Skeletal muscle satellite cell (primary cell): ENCODE results near the gene PDIA4. TPM values are rescaled to one million over a fixed set of nuclear protein-coding genes. Genes with fewer than 3 reads are reported as not detected.

Source experiments
- H3K27me3 ChIP-seq: 2 replicates; pipeline ENCODE4 v1.7.0; 2013; ENCODE audit warnings: low read length; ENCODE audit not compliant: control insufficient read depth, insufficient read depth
- H3K36me3 ChIP-seq: 2 replicates; pipeline ENCODE4 v1.7.0; 2013; ENCODE audit warnings: mild to moderate bottlenecking, control low read depth, low read length; ENCODE audit not compliant: insufficient read depth
- H3K4me1 ChIP-seq: 2 replicates; pipeline ENCODE4 v1.7.0; 2013; ENCODE audit warnings: low read length; ENCODE audit not compliant: control insufficient read depth, insufficient read depth
- H3K4me2 ChIP-seq: 2 replicates; pipeline ENCODE4 v1.7.0; 2013; ENCODE audit warnings: mild to moderate bottlenecking, low read length
- H3K4me3 ChIP-seq: 2 replicates; pipeline ENCODE4 v1.7.0; 2013; ENCODE audit warnings: low read length
- H3K9ac ChIP-seq: 2 replicates; pipeline ENCODE4 v1.7.0; 2013; ENCODE audit warnings: mild to moderate bottlenecking, low read depth, low read length, moderate library complexity
- H3K9me3 ChIP-seq: replicated peaks from 2 replicates; pipeline ENCODE4 v1.7.0; 2013; ENCODE audit warnings: mild to moderate bottlenecking, control low read depth, low read length
- small RNA-seq: library from RNA; depleted of rRNA; stranded (forward); fragments of <200 nt; gene quantifications from one replicate; pipeline ENCODE3, GENCODE V24; 2012

The PDIA4 gene

GRCh38 chr7:148962823-148963582, 65.3 kb downstream of the PDIA4 start:
- peaks cover 15% of the 10 kb centered on the region for H3K4me1 ChIP-seq
- peak overlapping the region; percentile 73 for H3K4me3 ChIP-seq
- no peaks in the 10 kb centered on the region for H3K36me3 ChIP-seq
- peak overlapping the region; percentile 72 for H3K9ac ChIP-seq
- no peaks in the 10 kb centered on the region for H3K27me3 ChIP-seq
- peak overlapping the region; percentile 73 for H3K4me2 ChIP-seq
- H3K9me3 ChIP-seq = no peaks in the 10 kb centered on the region

DNA sequence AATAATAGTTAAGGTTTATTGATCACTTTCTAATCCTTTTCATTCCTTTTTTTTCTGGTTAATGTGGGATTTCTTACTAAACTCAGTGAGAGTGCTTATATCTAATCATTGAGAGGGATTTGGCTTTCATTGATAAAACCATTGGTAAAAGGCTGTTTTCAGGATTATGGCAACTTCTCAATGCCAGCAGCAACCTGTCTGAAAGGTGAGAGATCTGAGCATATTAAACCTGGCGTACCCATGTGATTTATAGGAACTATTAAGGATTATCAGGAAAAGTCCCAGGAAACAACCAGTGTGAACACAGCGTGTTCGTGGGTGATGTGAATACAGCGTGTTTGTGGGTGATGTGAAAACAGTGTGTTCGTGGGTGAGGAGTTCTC, 65.9 kb downstream of the PDIA4 start:
- peaks cover 15% of the 10 kb centered on the region for H3K4me1 ChIP-seq
- no peaks in the 10 kb centered on the region for H3K36me3 ChIP-seq
- H3K9ac ChIP-seq = peak overlapping the region; percentile 72
- H3K4me2 ChIP-seq = peak overlapping the region; percentile 73
- H3K9me3 ChIP-seq = no peaks in the 10 kb centered on the region
- H3K27me3 ChIP-seq = no peaks in the 10 kb centered on the region
- peak overlapping the region; percentile 73 for H3K4me3 ChIP-seq

GRCh38 chr7:148959726-148960125, 68.6 kb downstream of the PDIA4 start:
- no peaks in the 10 kb centered on the region for H3K27me3 ChIP-seq
- no peaks in the 10 kb centered on the region for H3K9me3 ChIP-seq
- H3K4me3 ChIP-seq = no peak overlapping the region
- no peak overlapping the region for H3K9ac ChIP-seq
- H3K4me2 ChIP-seq = no peak overlapping the region
- H3K36me3 ChIP-seq = no peaks in the 10 kb centered on the region
- peaks cover 15% of the 10 kb centered on the region for H3K4me1 ChIP-seq

DNA sequence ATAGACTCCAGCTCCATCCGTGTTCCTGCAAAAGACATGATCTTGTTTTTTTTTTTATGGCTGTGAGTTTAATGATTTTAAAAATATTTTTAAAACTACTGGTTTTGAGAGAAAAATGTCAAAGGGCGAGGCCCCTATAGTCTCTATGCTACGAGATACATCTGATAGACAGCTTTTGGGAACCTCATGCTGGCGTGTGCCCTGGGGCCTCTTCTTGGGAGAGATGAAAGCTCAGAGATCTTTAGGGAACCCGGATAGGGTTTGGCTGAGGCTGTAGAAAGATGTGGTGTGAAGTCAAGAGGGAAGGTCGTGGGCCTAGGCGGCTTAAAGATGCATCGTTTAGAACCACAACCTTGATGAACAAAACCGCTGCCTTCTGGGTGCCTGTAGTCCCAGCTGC, 70.2 kb downstream of the PDIA4 start:
- Histone ChIP-seq H3K9me3 (no peaks in the 10 kb centered on the region), H3K4me1 (peaks cover 3% of the 10 kb centered on the region), H3K4me2 (no peak overlapping the region), H3K9ac (no peak overlapping the region), H3K36me3 (no peaks in the 10 kb centered on the region), H3K4me3 (no peak overlapping the region), H3K27me3 (peaks cover under 1% of the 10 kb centered on the region)

- Histone ChIP-seq H3K36me3 (no peaks in the 10 kb centered on the region), H3K9ac (no peak overlapping the region), H3K4me1 (no peaks in the 10 kb centered on the region), H3K4me2 (no peak overlapping the region), H3K9me3 (no peaks in the 10 kb centered on the region), H3K27me3 (peaks cover 3% of the 10 kb centered on the region), H3K4me3 (no peak overlapping the region)
Observed at GRCh38 chr7:148954766-148955165, 73.5 kb downstream of the PDIA4 start.

DNA sequence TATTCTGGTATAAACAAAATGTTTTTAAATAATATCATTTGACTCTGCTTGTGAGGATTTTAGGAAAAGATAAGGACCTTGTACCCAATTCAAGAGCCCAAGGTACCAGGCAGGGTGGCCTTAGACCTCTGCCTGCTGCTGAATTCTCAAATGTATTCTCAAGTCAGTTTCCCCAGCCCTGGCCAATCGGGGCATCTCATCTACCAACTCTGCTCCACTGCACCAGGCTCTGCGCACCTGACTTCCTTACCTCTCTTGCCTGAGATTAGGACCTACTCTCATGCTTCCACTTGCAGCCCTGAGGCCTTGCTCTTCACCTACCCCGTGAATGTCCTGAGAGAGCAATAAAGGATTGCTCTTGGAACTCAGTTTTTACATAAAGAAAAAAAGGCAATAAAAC, 74.6 kb downstream of the PDIA4 start:
- Histone ChIP-seq H3K9ac (no peak overlapping the region), H3K4me1 (no peaks in the 10 kb centered on the region), H3K36me3 (no peaks in the 10 kb centered on the region), H3K4me3 (no peak overlapping the region), H3K4me2 (no peak overlapping the region), H3K9me3 (no peaks in the 10 kb centered on the region), H3K27me3 (peaks cover 3% of the 10 kb centered on the region)

Small RNA genes within 50 kb of the gene (small RNA-seq; reads per million reads assigned to genes)
- gene COX6B1P1 = not detected
- gene RNU6-650P = 0.21 reads per million
- 1,215 reads per million, percentile 99 among the genes with 10 or more reads in this experiment for gene RNY1
- gene RNY3 = 910 reads per million, percentile 99 among the genes with 10 or more reads in this experiment
- gene RNY4 = 493 reads per million, percentile 98 among the genes with 10 or more reads in this experiment
